Measurements from ENCODE around the gene CACNG4. TPM values are rescaled to one million over a fixed set of nuclear protein-coding genes. Genes with fewer than 3 reads are reported as not detected.

CACNG4 gene
- total and polyA plus RNA-seq, 2 donors from 2014 or later, result 0.26 to 0.31 TPM

GRCh38 chr17:66989076-66989475 is 24.6 kb downstream of the CACNG4 start:
- intact Hi-C loops (cut with DNase I), result no loop called here
- no peaks in the 10 kb centered on the region for H3K9me3 ChIP-seq (ENCODE audit: control insufficient read depth in 2 of 3, insufficient read depth in 1 of 3, low read length in 3 of 3)
- no peaks in the 10 kb centered on the region for H3K4me1 ChIP-seq (ENCODE audit: control insufficient read depth in 2 of 3, insufficient read depth in 2 of 3, low read depth in 1 of 3, low read length in 3 of 3)
- H3K27ac ChIP-seq (ENCODE audit: low read depth in 2 of 2, low read length in 2 of 2), result no peak overlapping the region
- no peak for FAIRE-seq
- DNase-seq, result no peak
- no peak overlapping the region for H3K9ac ChIP-seq (ENCODE audit: low read length in 3 of 3)
- TF ChIP-seq CTCF (IDR thresholded peaks at IDR 0.05; ENCODE audit: borderline replicate concordance, extremely low read depth, insufficient read depth), result no peak
- no peak overlapping the region for H3K4me3 ChIP-seq (ENCODE audit: low read length in 3 of 3)
- H3K27me3 ChIP-seq (ENCODE audit: control insufficient read depth, insufficient read depth, low read length), result no peaks in the 10 kb centered on the region
- no peaks in the 10 kb centered on the region for H3K36me3 ChIP-seq (ENCODE audit: control insufficient read depth in 2 of 3, insufficient read depth in 3 of 3, low read length in 3 of 3)

- FAIRE-seq (no peak), DNase-seq (no peak)
- TF ChIP-seq CTCF (IDR thresholded peaks at IDR 0.05; ENCODE audit: borderline replicate concordance, extremely low read depth, insufficient read depth), result no peak
- H3K4me3 ChIP-seq (ENCODE audit: low read length in 3 of 3), result no peak overlapping the region
- no peak overlapping the region for H3K9ac ChIP-seq (ENCODE audit: low read length in 3 of 3)
- intact Hi-C loops (cut with DNase I), result no loop called here
- H3K36me3 ChIP-seq (ENCODE audit: control insufficient read depth in 2 of 3, insufficient read depth in 3 of 3, low read length in 3 of 3), result no peaks in the 10 kb centered on the region
- no peaks in the 10 kb centered on the region for H3K27me3 ChIP-seq (ENCODE audit: control insufficient read depth, insufficient read depth, low read length)
- no peaks in the 10 kb centered on the region for H3K9me3 ChIP-seq (ENCODE audit: control insufficient read depth in 2 of 3, insufficient read depth in 1 of 3, low read length in 3 of 3)
- H3K27ac ChIP-seq (ENCODE audit: low read depth in 2 of 2, low read length in 2 of 2), result no peak overlapping the region
- H3K4me1 ChIP-seq (ENCODE audit: control insufficient read depth in 2 of 3, insufficient read depth in 2 of 3, low read depth in 1 of 3, low read length in 3 of 3), result no peaks in the 10 kb centered on the region
These were observed 25.1 kb downstream of the CACNG4 start for GRCh38 chr17:66989579-66989978.

- DNase-seq (no peak), FAIRE-seq (no peak)
- Histone ChIP-seq H3K36me3 (ENCODE audit: control insufficient read depth in 2 of 3, insufficient read depth in 3 of 3, low read length in 3 of 3) (no peaks in the 10 kb centered on the region), H3K4me3 (ENCODE audit: low read length in 3 of 3) (no peak overlapping the region), H3K27ac (ENCODE audit: low read depth in 2 of 2, low read length in 2 of 2) (no peak overlapping the region), H3K9me3 (ENCODE audit: control insufficient read depth in 2 of 3, insufficient read depth in 1 of 3, low read length in 3 of 3) (no peaks in the 10 kb centered on the region), H3K27me3 (ENCODE audit: control insufficient read depth, insufficient read depth, low read length) (no peaks in the 10 kb centered on the region), H3K9ac (ENCODE audit: low read length in 3 of 3) (no peak overlapping the region), H3K4me1 (ENCODE audit: control insufficient read depth in 2 of 3, insufficient read depth in 2 of 3, low read depth in 1 of 3, low read length in 3 of 3) (no peaks in the 10 kb centered on the region)
- intact Hi-C loops (cut with DNase I), result no loop called here
- TF ChIP-seq CTCF (IDR thresholded peaks at IDR 0.05; ENCODE audit: borderline replicate concordance, extremely low read depth, insufficient read depth), result no peak
These were observed 25.5 kb downstream of the CACNG4 start for GRCh38 chr17:66990047-66990446.

GRCh38 chr17:66992911-66993442 is 28.5 kb downstream of the CACNG4 start:
- Histone ChIP-seq H3K27me3 (ENCODE audit: control insufficient read depth, insufficient read depth, low read length) (no peaks in the 10 kb centered on the region), H3K4me1 (ENCODE audit: control insufficient read depth in 2 of 3, insufficient read depth in 2 of 3, low read depth in 1 of 3, low read length in 3 of 3) (no peaks in the 10 kb centered on the region), H3K9ac (ENCODE audit: low read length in 3 of 3) (no peak overlapping the region), H3K4me3 (ENCODE audit: low read length in 3 of 3) (no peak overlapping the region), H3K9me3 (ENCODE audit: control insufficient read depth in 2 of 3, insufficient read depth in 1 of 3, low read length in 3 of 3) (no peaks in the 10 kb centered on the region), H3K36me3 (ENCODE audit: control insufficient read depth in 2 of 3, insufficient read depth in 3 of 3, low read length in 3 of 3) (no peaks in the 10 kb centered on the region), H3K27ac (ENCODE audit: low read depth in 2 of 2, low read length in 2 of 2) (no peak overlapping the region)
- no peak for TF ChIP-seq CTCF (IDR thresholded peaks at IDR 0.05; ENCODE audit: borderline replicate concordance, extremely low read depth, insufficient read depth)
- FAIRE-seq, result no peak
- intact Hi-C loops (cut with DNase I), result no loop called here
- no peak for DNase-seq
